SK-N-SH treated with all-trans-retinoic acid at 6 μM for 48 hours (cell line): ENCODE measurements around the gene TFPT.

Experiments
- ATAC-seq: fragments of 200-7000 bp; cut with Tn5 transposase; 3 replicates; pipeline ENCODE4 v1.9.1; 2020; ENCODE audit warnings: mild to moderate bottlenecking, moderate library complexity
- ARNTL ChIP-seq: fragments of 450-650 bp; formaldehyde crosslinking; IDR thresholded peaks from 2 replicates; pipeline ENCODE4 v1.5.0; 2020; ENCODE audit warnings: low read depth, mild to moderate bottlenecking, moderate library complexity, borderline replicate concordance
- CREB5 ChIP-seq: fragments of 250-450 bp; sonication (Bioruptor Pico); IDR thresholded peaks from 2 replicates; pipeline ENCODE4 v1.5.1; 2020; ENCODE audit warnings: low read depth, mild to moderate bottlenecking, moderate library complexity
- CSDC2 ChIP-seq: fragments of 250-450 bp; sonication (Bioruptor Pico); IDR thresholded peaks from 2 replicates; pipeline ENCODE4 v1.5.0; 2020; ENCODE audit warnings: mild to moderate bottlenecking, moderate library complexity
- CSRNP3 ChIP-seq: fragments of 250-450 bp; sonication (Bioruptor Pico); IDR thresholded peaks from 2 replicates; pipeline ENCODE4 v1.5.1; 2021; ENCODE audit warnings: mild to moderate bottlenecking, moderate library complexity
- ESRRG ChIP-seq: fragments of 250-450 bp; sonication (Bioruptor Pico); IDR thresholded peaks from 2 replicates; pipeline ENCODE4 v1.6.1; 2021; ENCODE audit warnings: mild to moderate bottlenecking
- GLIS3 ChIP-seq: fragments of 250-450 bp; sonication (Bioruptor Pico); IDR thresholded peaks from 2 replicates; pipeline ENCODE4 v1.5.0; 2020; ENCODE audit warnings: mild to moderate bottlenecking, moderate library complexity
- ISL1 ChIP-seq: fragments of 250-450 bp; sonication (Bioruptor Pico); IDR thresholded peaks from 2 replicates; pipeline ENCODE4 v2.1.2; 2022; ENCODE audit warnings: mild to moderate bottlenecking, moderate library complexity
- OSR1 ChIP-seq: fragments of 250-450 bp; sonication (Bioruptor Pico); IDR thresholded peaks from 2 replicates; pipeline ENCODE4 v1.8.0; 2022; ENCODE audit warnings: moderate library complexity, mild to moderate bottlenecking, inconsistent platforms
- PATZ1 ChIP-seq: fragments of 250-450 bp; sonication (Bioruptor Pico); IDR thresholded peaks from 2 replicates; pipeline ENCODE4 v1.8.0; 2020; ENCODE audit warnings: mild to moderate bottlenecking, moderate library complexity, borderline replicate concordance
- POU6F1 ChIP-seq: fragments of 250-450 bp; sonication (Bioruptor Pico); IDR thresholded peaks from 2 replicates; pipeline ENCODE4 v1.8.0; 2021; ENCODE audit warnings: low read depth, mild to moderate bottlenecking, moderate library complexity, borderline replicate concordance
- PPARA ChIP-seq: fragments of 250-450 bp; sonication (Bioruptor Pico); IDR thresholded peaks from 2 replicates; pipeline ENCODE4 v1.5.0; 2020; ENCODE audit warnings: mild to moderate bottlenecking, borderline replicate concordance
- RARB ChIP-seq: fragments of 250-450 bp; sonication (Bioruptor Pico); IDR thresholded peaks from 2 replicates; pipeline ENCODE4 v1.8.0; 2021; ENCODE audit warnings: mild to moderate bottlenecking, moderate library complexity
- SNAI2 ChIP-seq: fragments of 250-450 bp; sonication (Bioruptor Pico); IDR thresholded peaks from 2 replicates; pipeline ENCODE4 v1.5.0; 2020; ENCODE audit warnings: mild to moderate bottlenecking, moderate library complexity
- TSHZ2 ChIP-seq: fragments of 250-450 bp; sonication (Bioruptor Pico); IDR thresholded peaks from 2 replicates; pipeline ENCODE4 v1.5.0; 2020; ENCODE audit warnings: mild to moderate bottlenecking, moderate library complexity
- ZC3H10 ChIP-seq: fragments of 250-450 bp; sonication (Bioruptor Pico); IDR thresholded peaks from 2 replicates; pipeline ENCODE4 v1.5.1; 2021; ENCODE audit warnings: mild to moderate bottlenecking, moderate library complexity
- ZFP3 ChIP-seq: fragments of 250-450 bp; sonication (Bioruptor Pico); IDR thresholded peaks from 2 replicates; pipeline ENCODE4 v1.5.0; 2020; ENCODE audit warnings: mild to moderate bottlenecking, moderate library complexity
- ZFP30 ChIP-seq: fragments of 450-650 bp; formaldehyde crosslinking; IDR thresholded peaks from 2 replicates; pipeline ENCODE4 v1.5.0; 2022; ENCODE audit warnings: mild to moderate bottlenecking, moderate library complexity
- ZNF70 ChIP-seq: fragments of 450-650 bp; formaldehyde crosslinking; IDR thresholded peaks from 2 replicates; pipeline ENCODE4 v1.5.0; 2020; ENCODE audit warnings: mild to moderate bottlenecking, moderate library complexity
- ZNF8 ChIP-seq: fragments of 450-650 bp; formaldehyde crosslinking; IDR thresholded peaks from 2 replicates; pipeline ENCODE4 v1.5.0; 2020; ENCODE audit warnings: mild to moderate bottlenecking, moderate library complexity

TFPT gene

GRCh38 chr19:54074851-54075250 lies 40.6 kb downstream of the TFPT start:
- ATAC-seq: no peak
- TF ChIP-seq CSDC2 (CRISPR knock-in tag): no peak
- TF ChIP-seq ZC3H10 (CRISPR knock-in tag): no peak
- TF ChIP-seq SNAI2: no peak
- TF ChIP-seq ISL1 (CRISPR knock-in tag): no peak
- TF ChIP-seq CSRNP3 (CRISPR knock-in tag): no peak
- TF ChIP-seq RARB (CRISPR knock-in tag): no peak
- no peak for TF ChIP-seq ZFP3 (CRISPR knock-in tag)
- no peak for TF ChIP-seq GLIS3
- TF ChIP-seq ZNF8: no peak
- TF ChIP-seq PATZ1 (CRISPR knock-in tag): no peak

- no peak for ATAC-seq
Measured at GRCh38 chr19:54073829-54074228, 41.6 kb downstream of the TFPT start.

GRCh38 chr19:54069470-54069869 lies 46.0 kb downstream of the TFPT start:
- ATAC-seq: no peak
- TF ChIP-seq PATZ1 (CRISPR knock-in tag): no peak
- no peak for TF ChIP-seq CREB5 (CRISPR knock-in tag)
- TF ChIP-seq ESRRG: no peak
- no peak for TF ChIP-seq ZNF70 (CRISPR knock-in tag)
- TF ChIP-seq ZNF8: no peak
- TF ChIP-seq POU6F1 (CRISPR knock-in tag): no peak
- TF ChIP-seq ZFP30 (CRISPR knock-in tag): no peak
- no peak for TF ChIP-seq OSR1
- TF ChIP-seq ISL1 (CRISPR knock-in tag): no peak
- TF ChIP-seq TSHZ2 (CRISPR knock-in tag): no peak
- TF ChIP-seq CSDC2 (CRISPR knock-in tag): no peak
- TF ChIP-seq PPARA: no peak

More at GRCh38 chr19:54073829-54074228, 41.6 kb downstream of the TFPT start:
- TF ChIP-seq ZFP30 (CRISPR knock-in tag) (no peak), ARNTL (CRISPR knock-in tag) (no peak), ZFP3 (CRISPR knock-in tag) (no peak), ISL1 (CRISPR knock-in tag) (no peak), ZC3H10 (CRISPR knock-in tag) (no peak), SNAI2 (no peak)
